DMS114 treated with DMSO at 0.1 percent for 48 hours (cell line): ENCODE measurements around the gene RAB40C.

Experiments used
- DNase-seq: peaks from one replicate; lab custom pipeline; 2025; ENCODE audit not compliant: unreplicated experiment; lab: John Stamatoyannopoulos, UW

Gene RAB40C

GRCh38 chr16:644556-644955, 54.7 kb downstream of the RAB40C start:
- no peak for DNase-seq

GRCh38 chr16:645852-646678, 56.2 kb downstream of the RAB40C start:
- DNase-seq, result no peak

- no peak for DNase-seq
These were observed 56.9 kb downstream of the RAB40C start for GRCh38 chr16:646679-647172.

GRCh38 chr16:647173-647902, 57.5 kb downstream of the RAB40C start:
- DNase-seq, result no peak

GRCh38 chr16:648071-648780, 58.4 kb downstream of the RAB40C start:
- DNase-seq, result no peak

GRCh38 chr16:648781-649589, 59.1 kb downstream of the RAB40C start, which contains the start of gene WDR90:
Gene WDR90, plus strand, starts transcription at chr16:649365. Its CDS starts 52 bp downstream, at chr16:649417.
- DNase-seq, result peak; percentile 50

- no peak for DNase-seq
These were observed 59.8 kb downstream of the RAB40C start for GRCh38 chr16:649631-650030.

GRCh38 chr16:651844-652243, 62.0 kb downstream of the RAB40C start:
- DNase-seq, result no peak

- no peak for DNase-seq
These were observed 62.8 kb downstream of the RAB40C start for GRCh38 chr16:652454-653305.

- DNase-seq, result no peak
These were observed 64.2 kb downstream of the RAB40C start for GRCh38 chr16:654034-654433.

- DNase-seq, result no peak
These were observed 67.6 kb downstream of the RAB40C start for GRCh38 chr16:657487-657886.

GRCh38 chr16:658679-659571, 69.1 kb downstream of the RAB40C start:
- DNase-seq, result no peak

GRCh38 chr16:659618-660017, 69.8 kb downstream of the RAB40C start:
- no peak for DNase-seq

GRCh38 chr16:660132-660458, 70.2 kb downstream of the RAB40C start:
- no peak for DNase-seq

GRCh38 chr16:660459-661183, 70.8 kb downstream of the RAB40C start:
- no peak for DNase-seq

- DNase-seq, result no peak
These were observed 71.4 kb downstream of the RAB40C start for GRCh38 chr16:661184-661821.

GRCh38 chr16:662095-662494, 72.2 kb downstream of the RAB40C start:
- no peak for DNase-seq

- DNase-seq, result no peak
These were observed 72.7 kb downstream of the RAB40C start for GRCh38 chr16:662597-662996.
